DLD1 (cell line): ENCODE measurements around the gene AHI1.

Source experiments
- in situ Hi-C: cut with HindIII; loops from 2 replicates; pipeline ENCODE4 v1.10.0; 2017; ENCODE audit warnings: low sequenced_read_pairs

AHI1 gene

GRCh38 chr6:135236319-135236718 lies 261.2 kb downstream of the AHI1 start:
- in situ Hi-C loops, result no loop called here

- in situ Hi-C loops, result no loop called here
Observed at GRCh38 chr6:135235716-135236115, 261.8 kb downstream of the AHI1 start.

- in situ Hi-C loops, result no loop called here
Observed at GRCh38 chr6:135234492-135234780, 263.1 kb downstream of the AHI1 start.

GRCh38 chr6:135233686-135234491 lies 263.7 kb downstream of the AHI1 start:
- in situ Hi-C loops, result no loop called here
